K562 (cell line): ENCODE measurements around the gene ZSWIM1. TPM values are rescaled to one million over a fixed set of nuclear protein-coding genes. Genes with fewer than 3 reads are reported as not detected.

Source experiments
- ARHGAP35 ChIP-seq: fragments of 450-650 bp; IDR thresholded peaks from 2 replicates; pipeline ENCODE4 v1.6.1; 2018; ENCODE audit not compliant: partially characterized antibody
- BHLHE40 ChIP-seq: IDR thresholded peaks from 2 replicates; pipeline ENCODE4 v1.6.1; 2011; ENCODE audit warnings: low read length, improper control_type of control experiment
- BRCA1 ChIP-seq, 2 experiments: fragments of 450-650 bp in 1 of 2; sonication (generic) in 1 of 2; formaldehyde crosslinking in 1 of 2; IDR thresholded peaks; 2 replicates each; pipeline versions ENCODE4 v1.5.0 to v1.6.1; 2017 to 2020; ENCODE audit warnings: mild to moderate bottlenecking in 1 of 2, missing genetic modification reagents in 1 of 2
- ETV5 ChIP-seq: sonication (generic); formaldehyde crosslinking; IDR thresholded peaks from 2 replicates; pipeline ENCODE4 v1.4.0; 2020; ENCODE audit warnings: low read depth, mild to moderate bottlenecking, missing genetic modification reagents
- NUFIP1 ChIP-seq: fragments of 450-650 bp; IDR thresholded peaks from 2 replicates; pipeline ENCODE4 v1.6.1; 2018; ENCODE audit not compliant: partially characterized antibody
- PML ChIP-seq: IDR thresholded peaks from 2 replicates; pipeline ENCODE4 v1.6.1; 2012; ENCODE audit warnings: low read length, inconsistent platforms
- PRPF4 ChIP-seq: fragments of 200-400 bp; formaldehyde crosslinking; IDR thresholded peaks from one replicate; pipeline ENCODE4 v1.6.1; 2017; ENCODE audit warnings: low read length, low read depth, mild to moderate bottlenecking; ENCODE audit not compliant: insufficient read depth, poor library complexity, severe bottlenecking
- PYGO2 ChIP-seq: fragments of 450-650 bp; IDR thresholded peaks from 2 replicates; pipeline ENCODE4 v1.6.1; 2016; ENCODE audit warnings: mild to moderate bottlenecking, missing genetic modification characterization, moderate library complexity, missing compliant biosample characterization
- SREBF1 ChIP-seq: fragments of 150-350 bp; IDR thresholded peaks from 2 replicates; pipeline ENCODE4 v1.6.1; 2014; ENCODE audit warnings: antibody characterized with exemption, low read depth, low read length, borderline replicate concordance
- ZNF143 ChIP-seq: sonication (generic); formaldehyde crosslinking; IDR thresholded peaks from 2 replicates; pipeline ENCODE4 v1.9.0; 2022; ENCODE audit warnings: mild to moderate bottlenecking, missing genetic modification reagents
- ZNF197 ChIP-seq: fragments of 200-800 bp; sonication (Bioruptor generic); IDR thresholded peaks from 2 replicates; pipeline ENCODE4 v1.6.1; 2016; ENCODE audit warnings: low read depth, missing genetic modification characterization, missing compliant biosample characterization
- polyA plus RNA-seq, 8 experiments: library from polyadenylated mRNA; depleted of rRNA in 4 of 8; stranded (reverse) in 5 of 8; unstranded in 3 of 8; fragments of >200 nt; fragmentation: Nextera tagmentation in 2 of 8; fragmentation: Illumina TruSeq in 1 of 8; extraction: Ambion mirVana in 2 of 8; extraction: Trizol in 1 of 8; gene quantifications; 2 replicates each; pipeline versions ENCODE4 v1.2.1 to v1.2.3, GENCODE V29; 2011 to 2014; ENCODE audit warnings: inconsistent platforms in 1 of 8, missing spikeins in 1 of 8
- total RNA-seq, 7 experiments: library from RNA; depleted of rRNA in 6 of 7; stranded (reverse); fragments of >200 nt in 6 of 7; fragmentation: Illumina TruSeq in 2 of 7; extraction: Trizol in 2 of 7; gene quantifications; 2 replicates each; pipeline versions ENCODE4 v1.2.1 to v1.2.3, GENCODE V29; 2011 to 2021; ENCODE audit warnings: low replicate concordance in 1 of 7
- TF ChIP-seq, protein P1 (sequence below): fragments of 150-350 bp; IDR thresholded peaks from 2 replicates; pipeline ENCODE4 v1.6.1; 2014; ENCODE audit warnings: low read depth, mild to moderate bottlenecking, low read length, borderline replicate concordance
- TF ChIP-seq, protein P2 (sequence below): fragments of 450-650 bp; IDR thresholded peaks from 2 replicates; pipeline ENCODE4 v1.6.1; 2016; ENCODE audit warnings: low read depth
- TF ChIP-seq, protein P3 (sequence below), 2 experiments: fragments of 450-650 bp; IDR thresholded peaks; 2 replicates each; pipeline ENCODE4 v1.6.1; 2016

ZSWIM1 gene
- total and polyA plus RNA-seq, 9 of the 15 experiments (the other 6 are each of a cell fraction or from before 2014, with no cell fraction given) = 2.5 to 15.6 (median 9.5) TPM

DNA sequence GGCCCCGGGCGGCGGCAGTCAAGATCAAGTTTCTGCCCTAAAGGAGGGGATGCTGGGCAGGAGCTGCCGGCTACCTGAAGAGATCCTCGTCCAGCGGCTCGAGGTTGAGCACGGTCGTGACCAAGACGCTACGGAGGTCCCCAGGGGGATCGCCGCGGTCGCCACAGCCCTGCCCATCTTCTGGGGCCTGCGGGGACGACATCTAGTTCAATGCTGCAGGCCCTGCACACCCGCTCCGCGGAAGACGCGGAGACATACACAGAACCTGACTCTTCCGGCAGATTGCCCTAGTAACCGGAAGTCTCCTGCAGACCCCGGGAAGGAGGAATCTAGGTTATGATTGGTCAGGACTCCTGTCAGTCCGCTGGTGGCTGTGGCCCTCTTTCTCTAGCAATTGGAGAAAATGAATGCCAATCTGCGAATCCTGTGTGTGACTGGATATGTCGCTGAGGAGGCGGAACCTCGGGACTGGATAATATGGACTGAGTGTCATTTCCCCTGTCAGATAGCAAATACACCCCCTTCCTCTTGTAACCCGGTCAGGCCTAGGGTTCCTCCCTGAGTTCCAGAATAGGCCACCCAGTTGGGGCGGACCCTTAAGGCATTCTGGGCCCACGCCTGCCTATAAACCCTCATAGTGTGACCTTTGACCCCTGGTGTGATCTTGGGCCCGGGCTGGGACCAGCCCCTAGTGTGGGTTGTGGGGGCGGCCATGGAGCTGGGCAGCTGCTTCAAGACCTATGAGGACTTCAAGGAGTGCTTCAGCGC is 23.7 kb upstream of the ZSWIM1 start, which contains the start of the genes ACOT8 and ZSWIM3 (continued):
- TF ChIP-seq PRPF4 = no peak
- TF ChIP-seq, protein P1, sequence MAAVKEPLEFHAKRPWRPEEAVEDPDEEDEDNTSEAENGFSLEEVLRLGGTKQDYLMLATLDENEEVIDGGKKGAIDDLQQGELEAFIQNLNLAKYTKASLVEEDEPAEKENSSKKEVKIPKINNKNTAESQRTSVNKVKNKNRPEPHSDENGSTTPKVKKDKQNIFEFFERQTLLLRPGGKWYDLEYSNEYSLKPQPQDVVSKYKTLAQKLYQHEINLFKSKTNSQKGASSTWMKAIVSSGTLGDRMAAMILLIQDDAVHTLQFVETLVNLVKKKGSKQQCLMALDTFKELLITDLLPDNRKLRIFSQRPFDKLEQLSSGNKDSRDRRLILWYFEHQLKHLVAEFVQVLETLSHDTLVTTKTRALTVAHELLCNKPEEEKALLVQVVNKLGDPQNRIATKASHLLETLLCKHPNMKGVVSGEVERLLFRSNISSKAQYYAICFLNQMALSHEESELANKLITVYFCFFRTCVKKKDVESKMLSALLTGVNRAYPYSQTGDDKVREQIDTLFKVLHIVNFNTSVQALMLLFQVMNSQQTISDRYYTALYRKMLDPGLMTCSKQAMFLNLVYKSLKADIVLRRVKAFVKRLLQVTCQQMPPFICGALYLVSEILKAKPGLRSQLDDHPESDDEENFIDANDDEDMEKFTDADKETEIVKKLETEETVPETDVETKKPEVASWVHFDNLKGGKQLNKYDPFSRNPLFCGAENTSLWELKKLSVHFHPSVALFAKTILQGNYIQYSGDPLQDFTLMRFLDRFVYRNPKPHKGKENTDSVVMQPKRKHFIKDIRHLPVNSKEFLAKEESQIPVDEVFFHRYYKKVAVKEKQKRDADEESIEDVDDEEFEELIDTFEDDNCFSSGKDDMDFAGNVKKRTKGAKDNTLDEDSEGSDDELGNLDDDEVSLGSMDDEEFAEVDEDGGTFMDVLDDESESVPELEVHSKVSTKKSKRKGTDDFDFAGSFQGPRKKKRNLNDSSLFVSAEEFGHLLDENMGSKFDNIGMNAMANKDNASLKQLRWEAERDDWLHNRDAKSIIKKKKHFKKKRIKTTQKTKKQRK = peak; percentile 100
- TF ChIP-seq, protein P2, sequence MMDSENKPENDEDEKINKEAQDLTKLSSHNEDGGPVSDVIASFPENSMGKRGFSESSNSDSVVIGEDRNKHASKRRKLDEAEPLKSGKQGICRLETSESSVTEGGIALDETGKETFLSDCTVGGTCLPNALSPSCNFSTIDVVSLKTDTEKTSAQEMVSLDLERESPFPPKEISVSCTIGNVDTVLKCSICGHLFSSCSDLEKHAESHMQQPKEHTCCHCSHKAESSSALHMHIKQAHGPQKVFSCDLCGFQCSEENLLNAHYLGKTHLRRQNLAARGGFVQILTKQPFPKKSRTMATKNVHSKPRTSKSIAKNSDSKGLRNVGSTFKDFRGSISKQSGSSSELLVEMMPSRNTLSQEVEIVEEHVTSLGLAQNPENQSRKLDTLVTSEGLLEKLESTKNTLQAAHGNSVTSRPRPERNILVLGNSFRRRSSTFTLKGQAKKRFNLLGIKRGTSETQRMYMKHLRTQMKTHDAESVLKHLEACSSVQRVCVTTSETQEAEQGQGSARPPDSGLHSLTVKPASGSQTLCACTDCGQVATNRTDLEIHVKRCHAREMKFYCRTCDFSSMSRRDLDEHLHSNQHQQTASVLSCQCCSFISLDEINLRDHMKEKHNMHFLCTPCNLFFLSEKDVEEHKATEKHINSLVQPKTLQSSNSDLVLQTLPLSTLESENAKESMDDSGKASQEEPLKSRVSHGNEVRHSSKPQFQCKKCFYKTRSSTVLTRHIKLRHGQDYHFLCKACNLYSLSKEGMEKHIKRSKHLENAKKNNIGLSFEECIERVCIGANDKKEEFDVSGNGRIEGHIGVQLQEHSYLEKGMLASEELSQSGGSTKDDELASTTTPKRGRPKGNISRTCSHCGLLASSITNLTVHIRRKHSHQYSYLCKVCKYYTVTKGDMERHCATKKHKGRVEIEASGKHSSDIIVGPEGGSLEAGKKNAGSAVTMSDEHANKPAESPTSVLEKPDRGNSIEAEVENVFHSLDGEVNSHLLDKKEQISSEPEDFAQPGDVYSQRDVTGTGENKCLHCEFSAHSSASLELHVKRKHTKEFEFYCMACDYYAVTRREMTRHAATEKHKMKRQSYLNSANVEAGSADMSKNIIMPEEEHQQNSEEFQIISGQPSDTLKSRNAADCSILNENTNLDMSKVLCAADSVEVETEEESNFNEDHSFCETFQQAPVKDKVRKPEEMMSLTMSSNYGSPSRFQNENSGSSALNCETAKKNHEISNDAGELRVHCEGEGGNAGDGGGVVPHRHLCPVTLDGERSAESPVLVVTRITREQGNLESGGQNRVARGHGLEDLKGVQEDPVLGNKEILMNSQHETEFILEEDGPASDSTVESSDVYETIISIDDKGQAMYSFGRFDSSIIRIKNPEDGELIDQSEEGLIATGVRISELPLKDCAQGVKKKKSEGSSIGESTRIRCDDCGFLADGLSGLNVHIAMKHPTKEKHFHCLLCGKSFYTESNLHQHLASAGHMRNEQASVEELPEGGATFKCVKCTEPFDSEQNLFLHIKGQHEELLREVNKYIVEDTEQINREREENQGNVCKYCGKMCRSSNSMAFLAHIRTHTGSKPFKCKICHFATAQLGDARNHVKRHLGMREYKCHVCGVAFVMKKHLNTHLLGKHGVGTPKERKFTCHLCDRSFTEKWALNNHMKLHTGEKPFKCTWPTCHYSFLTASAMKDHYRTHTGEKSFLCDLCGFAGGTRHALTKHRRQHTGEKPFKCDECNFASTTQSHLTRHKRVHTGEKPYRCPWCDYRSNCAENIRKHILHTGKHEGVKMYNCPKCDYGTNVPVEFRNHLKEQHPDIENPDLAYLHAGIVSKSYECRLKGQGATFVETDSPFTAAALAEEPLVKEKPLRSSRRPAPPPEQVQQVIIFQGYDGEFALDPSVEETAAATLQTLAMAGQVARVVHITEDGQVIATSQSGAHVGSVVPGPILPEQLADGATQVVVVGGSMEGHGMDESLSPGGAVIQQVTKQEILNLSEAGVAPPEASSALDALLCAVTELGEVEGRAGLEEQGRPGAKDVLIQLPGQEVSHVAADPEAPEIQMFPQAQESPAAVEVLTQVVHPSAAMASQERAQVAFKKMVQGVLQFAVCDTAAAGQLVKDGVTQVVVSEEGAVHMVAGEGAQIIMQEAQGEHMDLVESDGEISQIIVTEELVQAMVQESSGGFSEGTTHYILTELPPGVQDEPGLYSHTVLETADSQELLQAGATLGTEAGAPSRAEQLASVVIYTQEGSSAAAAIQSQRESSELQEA = no peak
- no peak for TF ChIP-seq ZNF143 (CRISPR knock-in tag)
- TF ChIP-seq SREBF1 = peak; percentile 58; the same call in 1 of the 2 replicates
- TF ChIP-seq ARHGAP35 = no peak
- TF ChIP-seq NUFIP1 = no peak
- peak; percentile 31 for TF ChIP-seq BHLHE40
- no peak for TF ChIP-seq BRCA1 (IDR thresholded peaks at IDR 0.05)
- TF ChIP-seq BRCA1 (CRISPR knock-in tag; IDR thresholded peaks at IDR 0.05) = no peak
- TF ChIP-seq ETV5 (CRISPR knock-in tag) = peak; percentile 65; the same call in 1 of the 2 replicates
- TF ChIP-seq PYGO2 (tag) = no peak
- TF ChIP-seq, protein P3, sequence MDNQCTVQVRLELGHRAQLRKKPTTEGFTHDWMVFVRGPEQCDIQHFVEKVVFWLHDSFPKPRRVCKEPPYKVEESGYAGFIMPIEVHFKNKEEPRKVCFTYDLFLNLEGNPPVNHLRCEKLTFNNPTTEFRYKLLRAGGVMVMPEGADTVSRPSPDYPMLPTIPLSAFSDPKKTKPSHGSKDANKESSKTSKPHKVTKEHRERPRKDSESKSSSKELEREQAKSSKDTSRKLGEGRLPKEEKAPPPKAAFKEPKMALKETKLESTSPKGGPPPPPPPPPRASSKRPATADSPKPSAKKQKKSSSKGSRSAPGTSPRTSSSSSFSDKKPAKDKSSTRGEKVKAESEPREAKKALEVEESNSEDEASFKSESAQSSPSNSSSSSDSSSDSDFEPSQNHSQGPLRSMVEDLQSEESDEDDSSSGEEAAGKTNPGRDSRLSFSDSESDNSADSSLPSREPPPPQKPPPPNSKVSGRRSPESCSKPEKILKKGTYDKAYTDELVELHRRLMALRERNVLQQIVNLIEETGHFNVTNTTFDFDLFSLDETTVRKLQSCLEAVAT (IDR thresholded peaks at IDR 0.05) = peak in 1 of 2 experiments; percentile 98; a peak in 2 of 4 replicates
- 0 out of 2 replicates have a peak, but pooled peaks have one; percentile 24 for TF ChIP-seq ZNF197 (CRISPR knock-in tag)
- peak; percentile 56; the same call in 1 of the 2 replicates for TF ChIP-seq PML
